PC-3 (cell line): Measurements from ENCODE around the gene SPEF2.

Experiments used
- CTCF ChIP-seq: fragments of 300-600 bp; sonication (generic); conservative IDR thresholded peaks from 2 replicates; pipeline ENCODE4 v1.5.1; 2017; ENCODE audit warnings: antibody characterized with exemption, low read depth, mild to moderate bottlenecking, low read length
- EZH2phosphoT487 ChIP-seq: fragments of 300-600 bp; sonication (generic); IDR thresholded peaks from 2 replicates; pipeline ENCODE4 v1.6.1; 2018; ENCODE audit warnings: mild to moderate bottlenecking, antibody characterized with exemption, low read length, borderline replicate concordance

- no peak for TF ChIP-seq CTCF
- no peak for TF ChIP-seq EZH2phosphoT487
Observed at GRCh38 chr5:35847491-35847890, 229.8 kb downstream of the SPEF2 start.
